Suprapubic skin (tissue), 4 donors: Measurements from ENCODE around the gene SLC25A40. TPM values are rescaled to one million over a fixed set of nuclear protein-coding genes. Genes with fewer than 3 reads are reported as not detected.

ENCODE experiments used
- DNase-seq, 2 donors: peaks; one replicate each; pipeline ENCODE4 v3.0.0-alpha.2; 2019; ENCODE audit warnings: low spot score in 2 of 2
- H3K27ac ChIP-seq: fragments of 200-600 bp; sonication (generic); one replicate; pipeline ENCODE4 v1.5.1; 2019
- H3K27me3 ChIP-seq: fragments of 200-600 bp; sonication (generic); one replicate; pipeline ENCODE4 v1.5.1; 2019
- H3K36me3 ChIP-seq: fragments of 200-600 bp; sonication (generic); one replicate; pipeline ENCODE4 v1.5.1; 2019
- H3K4me1 ChIP-seq: fragments of 200-600 bp; sonication (generic); one replicate; pipeline ENCODE4 v1.5.1; 2019
- H3K4me3 ChIP-seq: fragments of 200-600 bp; sonication (generic); one replicate; pipeline ENCODE4 v1.5.1; 2019; ENCODE audit warnings: mild to moderate bottlenecking
- H3K9me3 ChIP-seq: fragments of 200-600 bp; sonication (generic); one replicate; pipeline ENCODE4 v1.5.1; 2019
- EP300 ChIP-seq: sonication (generic); formaldehyde crosslinking; IDR thresholded peaks from one replicate; pipeline ENCODE4 v1.6.1; 2017; ENCODE audit warnings: antibody characterized with exemption
- POLR2A ChIP-seq, 2 donors: fragments of 450-650 bp; IDR thresholded peaks; one replicate each; pipeline ENCODE4 v1.6.1; 2017; ENCODE audit warnings: antibody characterized with exemption in 2 of 2, mild to moderate bottlenecking in 2 of 2, moderate library complexity in 2 of 2
- POLR2AphosphoS5 ChIP-seq, 3 donors: sonication (generic); formaldehyde crosslinking; IDR thresholded peaks; one replicate each; pipeline ENCODE4 v1.6.1; 2017; ENCODE audit warnings: antibody characterized with exemption in 3 of 3
- WGBS: methylation state at CpG from one replicate; pipeline ENCODE4 v1.1.5; 2018; 5-methylcytosine and 5-hydroxymethylcytosine counted together
- total RNA-seq, 4 donors: library from RNA; depleted of rRNA; stranded (reverse); fragments of >200 nt; gene quantifications; one replicate each; pipeline ENCODE4 v1.1.0, GENCODE V29; 2016
- TF ChIP-seq, protein P1 (sequence below), 2 donors: fragments of 200-600 bp in 1 of 2; fragments of 450-650 bp in 1 of 2; sonication (generic) in 1 of 2; IDR thresholded peaks; one replicate each; pipeline ENCODE4 v1.5.1; 2016 to 2019; ENCODE audit warnings: antibody characterized with exemption in 2 of 2, mild to moderate bottlenecking in 1 of 2, moderate library complexity in 1 of 2

The SLC25A40 gene
- total RNA-seq, 4 donors from 2014 or later: 14.5 to 68.8 (median 19.8) TPM

DNA sequence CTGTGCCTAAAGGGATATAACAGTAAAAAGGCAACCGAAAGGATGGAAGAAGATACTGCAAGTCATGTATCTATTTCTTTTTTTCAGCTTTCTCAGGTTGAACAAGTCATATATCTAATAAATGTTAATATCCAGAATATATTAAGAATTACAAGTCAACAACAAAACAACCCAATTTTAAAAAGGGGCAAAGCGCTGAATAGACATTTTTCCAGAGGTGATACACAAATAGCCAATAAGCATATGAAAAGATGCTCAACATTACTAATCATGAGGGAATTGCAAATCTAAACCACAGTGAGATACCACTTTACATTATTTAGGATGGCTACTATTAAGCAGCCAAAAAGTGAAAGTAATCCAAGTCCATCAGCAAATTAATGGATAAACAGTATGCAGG lies 23.1 kb upstream of the SLC25A40 start:
- 97% methylated on average over 2 of the region's 2 CpGs for WGBS
- Histone ChIP-seq H3K27me3 (no peaks in the 10 kb centered on the region), H3K4me3 (no peak overlapping the region), H3K9me3 (no peaks in the 10 kb centered on the region), H3K36me3 (peaks cover 21% of the 10 kb centered on the region), H3K27ac (no peak overlapping the region), H3K4me1 (no peaks in the 10 kb centered on the region)
- TF ChIP-seq POLR2AphosphoS5 (IDR thresholded peaks at IDR 0.05) (no peak), POLR2A (IDR thresholded peaks at IDR 0.05) (no peak), EP300 (no peak)
- TF ChIP-seq, protein P1, sequence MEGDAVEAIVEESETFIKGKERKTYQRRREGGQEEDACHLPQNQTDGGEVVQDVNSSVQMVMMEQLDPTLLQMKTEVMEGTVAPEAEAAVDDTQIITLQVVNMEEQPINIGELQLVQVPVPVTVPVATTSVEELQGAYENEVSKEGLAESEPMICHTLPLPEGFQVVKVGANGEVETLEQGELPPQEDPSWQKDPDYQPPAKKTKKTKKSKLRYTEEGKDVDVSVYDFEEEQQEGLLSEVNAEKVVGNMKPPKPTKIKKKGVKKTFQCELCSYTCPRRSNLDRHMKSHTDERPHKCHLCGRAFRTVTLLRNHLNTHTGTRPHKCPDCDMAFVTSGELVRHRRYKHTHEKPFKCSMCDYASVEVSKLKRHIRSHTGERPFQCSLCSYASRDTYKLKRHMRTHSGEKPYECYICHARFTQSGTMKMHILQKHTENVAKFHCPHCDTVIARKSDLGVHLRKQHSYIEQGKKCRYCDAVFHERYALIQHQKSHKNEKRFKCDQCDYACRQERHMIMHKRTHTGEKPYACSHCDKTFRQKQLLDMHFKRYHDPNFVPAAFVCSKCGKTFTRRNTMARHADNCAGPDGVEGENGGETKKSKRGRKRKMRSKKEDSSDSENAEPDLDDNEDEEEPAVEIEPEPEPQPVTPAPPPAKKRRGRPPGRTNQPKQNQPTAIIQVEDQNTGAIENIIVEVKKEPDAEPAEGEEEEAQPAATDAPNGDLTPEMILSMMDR (IDR thresholded peaks at IDR 0.05): no peak
- DNase-seq: no peak

DNA sequence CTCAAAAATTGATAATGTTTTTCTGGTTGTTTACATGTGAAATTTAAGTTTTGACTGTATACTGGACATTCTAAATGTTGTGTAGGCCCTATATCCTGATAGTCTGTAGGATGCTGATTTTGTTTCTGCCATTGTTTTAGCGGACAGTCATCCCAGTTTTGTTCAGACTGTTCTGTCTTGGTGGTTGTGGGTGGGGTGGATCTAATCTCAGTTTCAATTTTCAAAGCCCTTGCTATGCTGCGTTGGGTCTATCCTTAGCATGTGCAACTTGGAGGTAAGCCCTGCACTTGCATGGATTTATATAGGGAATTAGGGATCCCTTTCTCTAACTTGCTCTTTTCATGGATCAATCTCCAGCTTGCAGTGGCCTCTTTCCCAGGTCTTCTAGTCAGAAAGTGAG lies 19.2 kb upstream of the SLC25A40 start:
- Histone ChIP-seq H3K36me3 (peaks cover 11% of the 10 kb centered on the region), H3K9me3 (no peaks in the 10 kb centered on the region), H3K27ac (no peak overlapping the region), H3K4me3 (no peak overlapping the region), H3K27me3 (no peaks in the 10 kb centered on the region), H3K4me1 (no peaks in the 10 kb centered on the region)
- DNase-seq: no peak
- WGBS: 93% methylated on average over 2 of the region's 2 CpGs
- no peak for TF ChIP-seq POLR2AphosphoS5 (IDR thresholded peaks at IDR 0.05)
- no peak for TF ChIP-seq EP300
- TF ChIP-seq, protein P1 (IDR thresholded peaks at IDR 0.05): no peak
- TF ChIP-seq POLR2A (IDR thresholded peaks at IDR 0.05): no peak

DNA sequence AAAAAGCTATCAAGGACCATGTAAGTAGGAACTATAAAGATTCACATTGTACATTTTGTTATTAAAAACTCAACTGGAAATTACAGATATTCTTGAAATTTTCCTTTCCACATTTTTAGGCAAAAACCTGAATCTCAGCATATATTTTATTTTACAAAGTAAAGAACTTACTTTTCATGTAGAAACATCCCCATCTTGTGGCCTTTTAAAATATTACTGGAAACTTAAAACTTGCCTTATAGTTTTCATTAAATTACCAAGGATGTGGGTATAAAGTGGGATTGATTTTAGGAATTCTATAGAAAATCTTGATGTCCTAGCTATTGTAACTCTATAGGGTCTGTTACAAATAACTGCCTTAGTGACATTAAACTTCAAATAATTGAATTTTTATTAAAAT lies 10.7 kb upstream of the SLC25A40 start:
- TF ChIP-seq, protein P1 (IDR thresholded peaks at IDR 0.05): peak in 1 of 2 donors; percentile 28
- no peak for TF ChIP-seq POLR2A (IDR thresholded peaks at IDR 0.05)
- no peak for TF ChIP-seq EP300

DNA sequence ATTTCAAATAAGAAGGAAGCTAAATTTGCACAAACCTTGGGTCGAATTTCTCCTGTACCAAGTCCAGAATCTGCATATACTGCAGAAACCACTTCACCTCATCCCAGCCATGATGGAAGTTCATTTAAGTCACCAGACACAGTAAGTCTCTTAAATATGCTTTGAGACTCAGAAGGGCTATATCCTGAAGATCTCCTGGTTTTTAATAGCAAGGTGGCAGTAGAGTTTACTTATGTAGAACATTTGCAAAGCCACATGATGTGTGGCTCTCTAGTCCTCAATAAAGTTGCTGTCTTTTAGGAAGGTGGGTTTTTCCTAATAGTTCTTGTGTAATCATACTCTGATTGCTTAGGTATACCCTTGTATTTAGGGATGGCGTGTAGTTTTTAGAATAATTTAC lies 8.9 kb upstream of the SLC25A40 start:
- WGBS: 88% methylated on average over 2 of the region's 2 CpGs
- no peak for DNase-seq
- no peaks in the 10 kb centered on the region for H3K4me1 ChIP-seq
- TF ChIP-seq POLR2A (IDR thresholded peaks at IDR 0.05): no peak
- no peak for TF ChIP-seq POLR2AphosphoS5 (IDR thresholded peaks at IDR 0.05)
- TF ChIP-seq, protein P1 (IDR thresholded peaks at IDR 0.05): no peak
- TF ChIP-seq EP300: no peak
- peaks cover 13% of the 10 kb centered on the region for H3K36me3 ChIP-seq
- no peaks in the 10 kb centered on the region for H3K27me3 ChIP-seq
- H3K27ac ChIP-seq: no peak overlapping the region
- no peaks in the 10 kb centered on the region for H3K9me3 ChIP-seq
- no peak overlapping the region for H3K4me3 ChIP-seq

More for the DNA sequence above, 10.7 kb upstream of the SLC25A40 start:
- Histone ChIP-seq H3K36me3 (peaks cover 13% of the 10 kb centered on the region), H3K27ac (no peak overlapping the region), H3K4me3 (no peak overlapping the region), H3K27me3 (no peaks in the 10 kb centered on the region), H3K4me1 (no peaks in the 10 kb centered on the region), H3K9me3 (no peaks in the 10 kb centered on the region)
- DNase-seq: no peak

DNA sequence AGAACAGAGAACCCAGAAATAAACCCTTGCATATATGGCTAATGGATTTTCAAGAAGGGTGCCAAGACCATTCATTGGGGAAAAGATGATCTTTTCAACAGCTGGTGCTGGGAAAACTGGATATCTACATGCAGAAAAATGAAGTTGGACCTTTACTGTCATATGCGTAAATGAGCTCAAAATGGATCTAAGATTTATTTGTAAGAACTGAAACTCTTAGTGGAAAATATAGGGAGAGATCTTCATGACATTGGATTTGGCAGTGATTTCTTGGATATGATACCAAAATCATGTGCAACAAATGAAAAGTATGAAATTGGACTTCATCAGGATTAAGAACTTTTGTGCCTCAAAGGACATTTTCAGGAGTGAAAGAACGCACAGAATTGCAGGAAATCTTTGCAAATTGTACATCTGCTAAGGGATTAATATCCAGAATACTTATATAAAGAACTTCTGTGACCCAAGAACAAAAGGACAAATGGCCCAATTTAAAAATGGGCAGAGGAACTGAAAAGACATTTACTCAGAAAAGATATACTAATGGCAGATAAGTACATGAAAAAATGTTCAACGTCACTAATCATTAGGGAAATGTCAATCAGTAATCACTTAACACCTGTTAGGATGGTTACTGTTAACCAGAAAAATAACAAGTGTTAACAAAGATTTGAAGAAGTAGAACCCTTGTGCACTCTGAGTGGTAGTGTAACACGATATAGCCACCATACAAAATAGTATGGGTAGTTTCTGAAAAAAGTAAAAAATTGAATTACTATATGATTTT lies 6.2 kb upstream of the SLC25A40 start:
- H3K27me3 ChIP-seq: no peaks in the 10 kb centered on the region
- TF ChIP-seq POLR2AphosphoS5 (IDR thresholded peaks at IDR 0.05) (no peak), POLR2A (IDR thresholded peaks at IDR 0.05) (no peak), EP300 (no peak)
- TF ChIP-seq, protein P1 (IDR thresholded peaks at IDR 0.05): no peak
- no peak overlapping the region for H3K4me3 ChIP-seq
- peaks cover under 1% of the 10 kb centered on the region for H3K36me3 ChIP-seq
- no peak overlapping the region for H3K27ac ChIP-seq
- H3K4me1 ChIP-seq: peaks cover 17% of the 10 kb centered on the region
- H3K9me3 ChIP-seq: no peaks in the 10 kb centered on the region
- no peak for DNase-seq
- 92% methylated on average over 4 of the region's 4 CpGs for WGBS
